Lung (tissue), 12 donors: ENCODE results near the gene GABBR1. TPM values are rescaled to one million over a fixed set of nuclear protein-coding genes. Genes with fewer than 3 reads are reported as not detected.

Experiments
- ATAC-seq: fragments of 200-7000 bp; cut with Tn5 transposase; one replicate; pipeline ENCODE4 v1.9.1; 2020; ENCODE audit warnings: moderate number of reproducible peaks; ENCODE audit not compliant: insufficient read depth, low FRiP score
- DNase-seq, 3 donors: peaks; one replicate each; pipeline ENCODE4 v3.0.0-alpha.2; 2013 to 2017
- H3K27ac ChIP-seq, 2 donors: one replicate each; pipeline ENCODE4 v1.5.1; 2013; ENCODE audit warnings: mild to moderate bottlenecking in 2 of 2, moderate library complexity in 2 of 2, control low read depth in 1 of 2, inconsistent platforms in 1 of 2, low read depth in 1 of 2, low read length in 1 of 2
- H3K27me3 ChIP-seq, 3 donors: one replicate each; pipeline ENCODE4 v1.5.1; 2013; ENCODE audit warnings: low read length in 2 of 3; ENCODE audit not compliant: control insufficient read depth in 3 of 3, insufficient read depth in 3 of 3
- H3K36me3 ChIP-seq, 4 donors: one replicate each; pipeline ENCODE4 v1.5.1; 2013; ENCODE audit warnings: low read length in 4 of 4, mild to moderate bottlenecking in 1 of 4, moderate library complexity in 1 of 4; ENCODE audit not compliant: control insufficient read depth in 4 of 4, insufficient read depth in 4 of 4
- H3K4me1 ChIP-seq, 5 donors: one replicate each; pipeline ENCODE4 v1.5.1; 2013; ENCODE audit warnings: low read length in 5 of 5, mild to moderate bottlenecking in 2 of 5, moderate library complexity in 1 of 5; ENCODE audit not compliant: control insufficient read depth in 5 of 5, insufficient read depth in 5 of 5
- H3K4me3 ChIP-seq: one replicate; pipeline ENCODE4 v1.5.1; 2013; ENCODE audit warnings: mild to moderate bottlenecking, control low read depth, moderate library complexity
- H3K9ac ChIP-seq, 2 donors: one replicate each; pipeline ENCODE4 v1.5.1; 2013; ENCODE audit warnings: low read length in 2 of 2, control low read depth in 1 of 2; ENCODE audit not compliant: insufficient read depth in 1 of 2
- H3K9me3 ChIP-seq, 4 donors: one replicate each; pipeline ENCODE4 v1.5.1; 2013; ENCODE audit warnings: low read length in 3 of 4, mild to moderate bottlenecking in 1 of 4, moderate library complexity in 1 of 4; ENCODE audit not compliant: control insufficient read depth in 4 of 4, insufficient read depth in 3 of 4
- WGBS, 2 donors: extraction: QIAGEN DNeasy Blood & Tissue Kit; methylation state at CpG; one replicate each; pipeline ENCODE4 v1.1.7; 2013; 5-methylcytosine and 5-hydroxymethylcytosine counted together
- polyA plus RNA-seq, 2 donors: library from polyadenylated mRNA; stranded (reverse); fragments of 200-250 nt; gene quantifications; one replicate each; pipeline ENCODE4 v1.2.1, GENCODE V29; 2013
- total RNA-seq, 2 donors: library from RNA; depleted of rRNA in 1 of 2; stranded (reverse); fragments of >200 nt in 1 of 2; gene quantifications; one replicate each; pipeline ENCODE4 v1.2.1, GENCODE V29; 2014 to 2021
- TF ChIP-seq, protein P1 (sequence below): IDR thresholded peaks from 2 replicates; pipeline ENCODE4 v1.5.1; 2012; ENCODE audit warnings: mild to moderate bottlenecking; ENCODE audit errors: control extremely low read depth, extremely low read depth
- donor health status: control.
- donor health status: control.
- donor health status: Bipolar disorder and iron deficiency.
- donor health status: healthy.
- donor health status: DM: yes; HTN: yes; CAD: no.

GABBR1 gene
- total and polyA plus RNA-seq, 4 donors = 12.9 to 35.7 (median 25.0) TPM

DNA sequence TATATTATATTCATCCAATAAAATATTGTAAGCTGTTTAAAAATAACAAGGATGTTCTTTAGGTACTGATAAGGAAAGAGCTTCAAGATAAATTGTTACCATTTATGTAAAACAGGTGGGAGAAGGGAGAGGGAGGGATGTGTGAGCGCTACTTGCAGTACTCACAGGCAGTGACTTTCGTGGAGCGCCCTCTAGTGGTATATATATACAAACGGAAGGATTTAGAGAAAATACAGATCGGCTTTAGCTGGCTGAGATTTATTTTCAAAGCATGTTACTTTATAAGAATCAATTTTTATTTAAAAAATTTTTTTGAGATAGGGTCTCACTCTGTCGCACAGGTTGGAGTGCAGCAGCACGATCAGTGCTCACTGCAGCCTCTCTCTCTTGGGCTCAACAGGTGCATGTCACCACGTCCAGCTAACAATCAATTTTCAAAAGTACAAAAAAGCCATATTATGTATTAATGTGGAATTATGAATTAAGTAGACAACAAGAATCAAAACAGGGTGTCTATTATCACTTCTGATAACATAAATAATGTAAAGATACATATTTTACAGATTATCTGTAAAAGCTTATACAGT, 20.6 kb upstream of the GABBR1 start:
- ATAC-seq (no peak), DNase-seq (peak in 2 of 3 donors; percentile 67 to 79)
- H3K27me3 ChIP-seq = peaks cover 4 to 6% (median 4%) of the 10 kb centered on the region in 3 donors
- peaks cover 0 to 1% (median 0%) of the 10 kb centered on the region in 4 donors for H3K9me3 ChIP-seq
- H3K9ac ChIP-seq = no peak overlapping the region
- no peak overlapping the region for H3K4me3 ChIP-seq
- peaks cover 0 to 4% (median 0%) of the 10 kb centered on the region in 5 donors for H3K4me1 ChIP-seq
- 11 to 14% methylated on average over 8 of the region's 8 CpGs for WGBS, 2 donors
- TF ChIP-seq, protein P1, sequence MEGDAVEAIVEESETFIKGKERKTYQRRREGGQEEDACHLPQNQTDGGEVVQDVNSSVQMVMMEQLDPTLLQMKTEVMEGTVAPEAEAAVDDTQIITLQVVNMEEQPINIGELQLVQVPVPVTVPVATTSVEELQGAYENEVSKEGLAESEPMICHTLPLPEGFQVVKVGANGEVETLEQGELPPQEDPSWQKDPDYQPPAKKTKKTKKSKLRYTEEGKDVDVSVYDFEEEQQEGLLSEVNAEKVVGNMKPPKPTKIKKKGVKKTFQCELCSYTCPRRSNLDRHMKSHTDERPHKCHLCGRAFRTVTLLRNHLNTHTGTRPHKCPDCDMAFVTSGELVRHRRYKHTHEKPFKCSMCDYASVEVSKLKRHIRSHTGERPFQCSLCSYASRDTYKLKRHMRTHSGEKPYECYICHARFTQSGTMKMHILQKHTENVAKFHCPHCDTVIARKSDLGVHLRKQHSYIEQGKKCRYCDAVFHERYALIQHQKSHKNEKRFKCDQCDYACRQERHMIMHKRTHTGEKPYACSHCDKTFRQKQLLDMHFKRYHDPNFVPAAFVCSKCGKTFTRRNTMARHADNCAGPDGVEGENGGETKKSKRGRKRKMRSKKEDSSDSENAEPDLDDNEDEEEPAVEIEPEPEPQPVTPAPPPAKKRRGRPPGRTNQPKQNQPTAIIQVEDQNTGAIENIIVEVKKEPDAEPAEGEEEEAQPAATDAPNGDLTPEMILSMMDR = peak; percentile 46
- no peaks in the 10 kb centered on the region for H3K36me3 ChIP-seq
- no peak overlapping the region for H3K27ac ChIP-seq

GRCh38 chr6:29652198-29652584, 19.2 kb upstream of the GABBR1 start:
- WGBS, 2 donors = 88 to 89% methylated on average over 10 of the region's 10 CpGs
- no peak overlapping the region for H3K9ac ChIP-seq
- no peak overlapping the region for H3K4me3 ChIP-seq
- TF ChIP-seq, protein P1 = no peak
- peaks cover 4 to 6% (median 4%) of the 10 kb centered on the region in 3 donors for H3K27me3 ChIP-seq
- no peak for DNase-seq
- H3K9me3 ChIP-seq = peaks cover 0 to 1% (median 0%) of the 10 kb centered on the region in 4 donors
- no peaks in the 10 kb centered on the region for H3K36me3 ChIP-seq
- no peak for ATAC-seq
- H3K4me1 ChIP-seq = peaks cover 0 to 4% (median 0%) of the 10 kb centered on the region in 5 donors
- H3K27ac ChIP-seq = no peak overlapping the region

DNA sequence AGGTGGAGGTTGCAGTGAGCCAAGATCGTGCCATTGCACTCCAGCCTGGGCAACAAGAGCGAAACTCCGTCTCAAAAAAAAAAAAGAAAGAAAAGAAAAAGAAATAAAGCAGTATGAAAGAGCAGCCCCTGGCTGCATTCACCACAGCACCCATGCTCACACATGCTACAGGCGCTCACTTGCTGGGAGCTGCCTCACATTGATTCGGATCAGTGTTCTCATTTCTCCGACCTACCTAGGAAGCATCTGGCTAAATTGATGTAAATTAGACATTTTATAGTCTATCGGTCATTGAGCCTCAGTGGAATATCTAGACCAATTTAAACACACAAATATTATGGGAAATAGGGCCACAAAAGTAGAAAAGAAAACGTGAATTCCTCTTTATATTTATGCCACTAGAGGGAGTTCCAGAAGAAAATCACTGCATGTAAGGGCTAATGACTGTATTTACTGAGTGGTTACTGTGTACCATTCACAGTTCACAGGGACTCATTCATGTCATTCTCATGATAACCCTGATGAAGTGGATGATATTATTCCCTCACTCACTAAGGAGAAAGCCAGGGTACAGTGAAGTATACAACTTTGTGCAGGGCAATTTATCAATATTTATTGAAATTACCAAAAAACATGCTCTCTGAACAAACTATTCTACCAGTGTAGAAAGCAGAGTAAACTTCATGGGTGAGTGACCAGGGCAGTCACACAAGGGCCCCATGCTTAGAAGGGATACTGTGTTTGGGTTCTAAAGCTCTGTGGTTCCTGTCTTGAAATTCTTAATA, 18.6 kb upstream of the GABBR1 start:
- no peak overlapping the region for H3K9ac ChIP-seq
- H3K4me3 ChIP-seq = no peak overlapping the region
- H3K36me3 ChIP-seq = no peaks in the 10 kb centered on the region
- WGBS, 2 donors = 71 to 77% methylated on average over 8 of the region's 8 CpGs
- peaks cover 0 to 1% (median 0%) of the 10 kb centered on the region in 4 donors for H3K9me3 ChIP-seq
- DNase-seq = peak in 2 of 3 donors; percentile 25 to 43
- TF ChIP-seq, protein P1 = no peak
- peaks cover 4 to 6% (median 4%) of the 10 kb centered on the region in 3 donors for H3K27me3 ChIP-seq
- ATAC-seq = no peak
- H3K27ac ChIP-seq = no peak overlapping the region
- H3K4me1 ChIP-seq = peaks cover 0 to 4% (median 0%) of the 10 kb centered on the region in 5 donors
